ENCODE measurements around the gene DMTF1. TPM values are rescaled to one million over a fixed set of nuclear protein-coding genes. Genes with fewer than 3 reads are reported as not detected.

DMTF1 gene
- total and polyA plus RNA-seq, 2 of the 4 experiments (the other 2 are of a cell fraction): 59.0 to 69.0 TPM

DNA sequence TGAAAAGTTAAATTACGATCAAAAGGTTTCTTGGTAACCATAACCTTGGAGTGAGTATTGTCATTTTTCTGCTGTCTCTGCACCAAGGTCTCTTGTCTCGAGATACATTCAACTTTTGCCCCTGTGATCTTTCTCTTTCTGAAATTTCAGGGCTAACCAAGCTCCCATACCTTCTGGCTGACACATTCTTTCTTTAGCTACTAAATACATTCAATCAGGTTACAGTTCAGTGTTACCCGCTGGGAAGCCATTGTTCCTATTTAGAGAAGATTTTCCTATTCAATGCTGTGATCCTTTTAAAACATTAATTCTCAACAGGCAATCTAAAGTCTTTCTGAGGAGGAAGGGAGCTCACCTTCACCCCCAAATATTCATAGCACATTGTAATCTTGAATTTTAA is 22.9 kb upstream of the DMTF1 start:
- Histone ChIP-seq H2BK15ac (ENCODE audit: low read depth, low read length) (no peak overlapping the region), H2BK120ac (ENCODE audit: low read depth, low read length) (no peak overlapping the region), H3K18ac (ENCODE audit: low read depth, low read length) (no peak overlapping the region), H3K36me3 (ENCODE audit: control insufficient read depth, insufficient read depth, low read length) (no peaks in the 10 kb centered on the region), H4K20me1 (ENCODE audit: insufficient read depth, low read length) (no peaks in the 10 kb centered on the region), H3K4me3 (ENCODE audit: insufficient read depth, low read depth, low read length) (no peak overlapping the region), H3K9ac (ENCODE audit: low read depth, low read length) (no peak overlapping the region), H3K4me2 (ENCODE audit: low read depth, low read length) (no peak overlapping the region), H3K9me1 (ENCODE audit: insufficient read depth, low read length) (no peaks in the 10 kb centered on the region), H3K4ac (ENCODE audit: low read depth, low read length) (no peak overlapping the region), H3K27me3 (ENCODE audit: control insufficient read depth, insufficient read depth, low read length) (no peaks in the 10 kb centered on the region), H3K9me3 (ENCODE audit: control insufficient read depth, insufficient read depth, low read length) (no peaks in the 10 kb centered on the region), H4K8ac (ENCODE audit: low read depth in 2 of 2, low read length in 2 of 2) (no peak overlapping the region), H4K5ac (ENCODE audit: low read depth, low read length) (no peak overlapping the region), H2AFZ (replicated peaks; ENCODE audit: low read length, poor library complexity) (no peak overlapping the region), H4K91ac (ENCODE audit: insufficient read depth, low read depth, low read length) (no peak overlapping the region), H3K4me1 (ENCODE audit: control insufficient read depth, insufficient read depth, low read length) (no peaks in the 10 kb centered on the region), H3K14ac (replicated peaks; ENCODE audit: low read depth, low read length) (no peak overlapping the region), H2BK20ac (ENCODE audit: low read depth, low read length) (no peak overlapping the region), H3K79me1 (ENCODE audit: low read depth in 1 of 2, low read length in 2 of 2) (no peaks in the 10 kb centered on the region), H2AK5ac (ENCODE audit: low read depth, low read length) (no peak overlapping the region), H3K27ac (ENCODE audit: insufficient read depth, low read length) (no peak overlapping the region), H2AK9ac (replicated peaks; ENCODE audit: low read depth, low read length, poor library complexity) (no peak overlapping the region), H2BK5ac (ENCODE audit: low read depth, low read length, poor library complexity, severe bottlenecking) (no peak overlapping the region), H3K23ac (ENCODE audit: low read depth, low read length) (no peak overlapping the region), H3K56ac (ENCODE audit: extremely low read depth, insufficient read depth, low read length) (no peak overlapping the region)
- no CpG with 5 or more reads among the region's 3 CpGs for WGBS, 2 experiments (ENCODE audit: extremely low coverage in 2 of 2, insufficient read length in 1 of 2)
- in situ Hi-C loops (cut with MboI; ENCODE audit: low sequenced_read_pairs): no loop called here
- BruUV-seq (replicated peaks): no TSS peak
- POLR2A ChIA-PET (ENCODE audit: unreplicated experiment): no interaction called here
- intact Hi-C loops (cut with micrococcal nuclease): no loop called here
- DNase-seq (no peak), ATAC-seq (ENCODE audit: low read depth) (no peak)
- dilution Hi-C loops (cut with HindIII; ENCODE audit: low sequenced_read_pairs, unreplicated experiment): loop anchor here (25.0 kb wide), 1 partner anchor 192 kb away; no protein-coding TSS in a partner anchor
- TF ChIP-seq MAZ (IDR thresholded peaks at IDR 0.05; ENCODE audit: borderline replicate concordance, low read depth, low read length) (no peak), SMC3 (IDR thresholded peaks at IDR 0.05; ENCODE audit: low read depth, low read length) (no peak)
- TF ChIP-seq, protein P1, sequence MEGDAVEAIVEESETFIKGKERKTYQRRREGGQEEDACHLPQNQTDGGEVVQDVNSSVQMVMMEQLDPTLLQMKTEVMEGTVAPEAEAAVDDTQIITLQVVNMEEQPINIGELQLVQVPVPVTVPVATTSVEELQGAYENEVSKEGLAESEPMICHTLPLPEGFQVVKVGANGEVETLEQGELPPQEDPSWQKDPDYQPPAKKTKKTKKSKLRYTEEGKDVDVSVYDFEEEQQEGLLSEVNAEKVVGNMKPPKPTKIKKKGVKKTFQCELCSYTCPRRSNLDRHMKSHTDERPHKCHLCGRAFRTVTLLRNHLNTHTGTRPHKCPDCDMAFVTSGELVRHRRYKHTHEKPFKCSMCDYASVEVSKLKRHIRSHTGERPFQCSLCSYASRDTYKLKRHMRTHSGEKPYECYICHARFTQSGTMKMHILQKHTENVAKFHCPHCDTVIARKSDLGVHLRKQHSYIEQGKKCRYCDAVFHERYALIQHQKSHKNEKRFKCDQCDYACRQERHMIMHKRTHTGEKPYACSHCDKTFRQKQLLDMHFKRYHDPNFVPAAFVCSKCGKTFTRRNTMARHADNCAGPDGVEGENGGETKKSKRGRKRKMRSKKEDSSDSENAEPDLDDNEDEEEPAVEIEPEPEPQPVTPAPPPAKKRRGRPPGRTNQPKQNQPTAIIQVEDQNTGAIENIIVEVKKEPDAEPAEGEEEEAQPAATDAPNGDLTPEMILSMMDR (conservative IDR thresholded peaks at IDR 0.05; ENCODE audit: low read depth, low read length): no peak
- TF ChIP-seq, protein P2, sequence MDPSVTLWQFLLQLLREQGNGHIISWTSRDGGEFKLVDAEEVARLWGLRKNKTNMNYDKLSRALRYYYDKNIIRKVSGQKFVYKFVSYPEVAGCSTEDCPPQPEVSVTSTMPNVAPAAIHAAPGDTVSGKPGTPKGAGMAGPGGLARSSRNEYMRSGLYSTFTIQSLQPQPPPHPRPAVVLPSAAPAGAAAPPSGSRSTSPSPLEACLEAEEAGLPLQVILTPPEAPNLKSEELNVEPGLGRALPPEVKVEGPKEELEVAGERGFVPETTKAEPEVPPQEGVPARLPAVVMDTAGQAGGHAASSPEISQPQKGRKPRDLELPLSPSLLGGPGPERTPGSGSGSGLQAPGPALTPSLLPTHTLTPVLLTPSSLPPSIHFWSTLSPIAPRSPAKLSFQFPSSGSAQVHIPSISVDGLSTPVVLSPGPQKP (IDR thresholded peaks at IDR 0.05; ENCODE audit: borderline replicate concordance, low read depth, low read length): no peak
- CTCF ChIA-PET: no interaction called here

All from IMR-90 (cell line).